HG02938 (cell line): ENCODE data around the gene PCDHGA10.
A peak's percentile ranks its signal among the peaks of the same experiment; 100 is the strongest.
"Not testable (repeated sequence)": the region's sequence is repeated elsewhere in the genome, so short reads cannot be mapped to it uniquely, and the experiment has no call there.

Experiments
- ATAC-seq: cut with Tn5 transposase; IDR thresholded peaks from one replicate; pipeline ENCODE4 v1.9.1; 2021; ENCODE audit warnings: mild to moderate bottlenecking, moderate library complexity; ENCODE audit not compliant: unreplicated experiment

PCDHGA10 gene

GRCh38 chr5:141412854-141413539 lies at the start of gene PCDHGA10:
Gene PCDHGA10, plus strand, starts transcription at chr5:141412987. Its CDS starts 189 bp downstream, at chr5:141413176.
- peak; percentile 74 for ATAC-seq

- ATAC-seq: no peak
Measured at GRCh38 chr5:141363952-141364660, 48.7 kb upstream of the PCDHGA10 start, which contains the start of gene PCDHGA5. Gene PCDHGA5, plus strand, starts transcription at chr5:141364162. Its CDS starts 169 bp downstream, at chr5:141364331.

GRCh38 chr5:141366016-141366896 lies 46.5 kb upstream of the PCDHGA10 start:
- ATAC-seq: no peak

GRCh38 chr5:141369994-141370848 lies 42.6 kb upstream of the PCDHGA10 start, which contains the start of gene PCDHGB3:
Gene PCDHGB3, plus strand, starts transcription at chr5:141370242. Its CDS starts 153 bp downstream, at chr5:141370395.
- ATAC-seq: peak; percentile 64

DNA sequence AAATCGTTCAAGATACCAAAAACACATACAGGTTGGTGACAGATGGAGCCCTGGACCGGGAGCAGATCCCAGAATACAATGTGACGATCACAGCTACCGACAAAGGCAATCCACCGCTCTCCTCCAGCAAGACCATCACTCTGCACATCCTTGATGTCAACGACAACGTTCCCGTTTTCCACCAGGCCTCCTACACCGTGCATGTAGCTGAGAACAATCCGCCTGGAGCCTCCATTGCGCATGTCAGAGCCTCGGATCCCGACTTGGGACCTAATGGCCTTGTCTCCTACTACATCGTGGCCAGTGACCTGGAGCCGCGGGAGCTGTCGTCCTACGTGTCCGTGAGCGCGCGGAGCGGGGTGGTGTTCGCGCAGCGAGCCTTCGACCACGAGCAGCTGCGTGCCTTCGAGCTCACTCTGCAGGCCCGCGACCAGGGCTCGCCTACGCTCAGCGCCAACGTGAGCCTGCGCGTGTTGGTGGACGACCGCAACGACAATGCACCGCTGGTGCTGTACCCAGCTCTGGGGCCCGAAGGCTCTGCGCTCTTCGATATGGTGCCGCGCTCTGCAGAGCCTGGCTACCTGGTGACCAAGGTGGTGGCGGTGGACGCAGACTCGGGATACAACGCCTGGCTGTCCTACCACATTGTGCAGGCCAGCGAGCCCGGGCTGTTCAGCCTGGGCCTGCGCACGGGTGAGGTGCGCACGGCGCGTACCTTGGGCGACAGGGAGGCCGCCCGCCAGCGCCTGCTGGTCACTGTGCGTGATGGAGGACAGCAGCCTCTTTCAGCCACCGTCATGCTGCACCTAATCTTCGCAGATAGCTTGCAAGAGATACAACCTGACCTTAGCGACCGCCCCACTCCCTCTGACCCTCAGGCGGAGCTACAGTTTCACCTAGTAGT lies 41.0 kb upstream of the PCDHGA10 start:
- no peak for ATAC-seq

DNA sequence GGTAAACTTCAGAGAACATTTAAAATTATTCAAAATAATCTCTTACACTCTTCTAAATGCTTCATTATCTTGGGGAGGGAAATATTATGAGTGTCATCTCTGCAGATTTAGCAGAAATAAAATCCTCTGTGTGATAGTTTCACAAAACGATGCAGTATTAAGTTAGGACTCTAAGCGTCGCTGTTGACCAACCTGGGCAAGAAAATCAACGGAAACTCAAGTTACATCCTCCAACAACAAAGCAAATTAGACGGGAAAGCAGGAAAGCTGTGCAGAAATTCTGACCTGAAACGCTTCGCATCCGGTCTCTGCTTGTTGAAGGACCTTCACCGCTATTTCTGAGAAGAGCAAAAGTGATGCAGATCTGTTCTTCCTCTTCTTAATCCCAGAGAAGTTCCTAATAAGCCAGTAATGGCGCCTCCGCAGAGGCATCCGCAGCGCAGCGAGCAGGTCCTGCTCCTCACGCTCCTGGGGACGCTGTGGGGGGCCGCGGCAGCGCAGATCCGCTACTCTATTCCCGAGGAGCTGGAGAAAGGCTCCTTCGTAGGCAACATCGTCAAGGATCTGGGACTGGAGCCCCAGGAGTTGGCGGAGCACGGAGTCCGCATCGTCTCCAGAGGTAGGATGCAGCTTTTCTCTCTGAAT lies 39.0 kb upstream of the PCDHGA10 start, which contains the start of gene PCDHGA6:
Gene PCDHGA6 (plus strand): TSS at position 219 of the 645 bp plus-strand sequence. CDS start 193 bp downstream, at position 412.
- no peak for ATAC-seq

DNA sequence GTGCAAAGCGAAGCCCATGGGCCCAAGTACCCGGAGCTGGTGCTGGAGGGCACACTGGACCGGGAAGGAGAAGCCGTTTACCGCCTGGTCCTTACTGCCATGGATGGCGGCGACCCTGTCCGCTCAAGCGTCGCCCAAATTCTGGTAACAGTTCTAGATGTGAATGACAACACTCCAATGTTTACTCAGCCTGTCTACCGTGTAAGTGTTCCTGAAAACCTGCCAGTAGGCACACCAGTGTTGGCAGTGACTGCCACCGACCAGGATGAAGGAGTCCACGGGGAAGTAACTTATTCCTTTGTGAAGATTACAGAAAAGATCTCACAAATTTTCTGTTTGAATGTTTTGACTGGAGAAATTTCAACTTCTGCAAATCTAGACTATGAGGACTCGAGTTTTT lies 38.2 kb upstream of the PCDHGA10 start:
- no peak for ATAC-seq

- not testable (repeated sequence) for ATAC-seq
Measured at GRCh38 chr5:141375444-141376155, 37.2 kb upstream of the PCDHGA10 start.

GRCh38 chr5:141382469-141383294 lies 30.1 kb upstream of the PCDHGA10 start, which contains the start of gene PCDHGA7:
Gene PCDHGA7, plus strand, starts transcription at chr5:141382742. Its CDS starts 158 bp downstream, at chr5:141382900.
- no peak for ATAC-seq

DNA sequence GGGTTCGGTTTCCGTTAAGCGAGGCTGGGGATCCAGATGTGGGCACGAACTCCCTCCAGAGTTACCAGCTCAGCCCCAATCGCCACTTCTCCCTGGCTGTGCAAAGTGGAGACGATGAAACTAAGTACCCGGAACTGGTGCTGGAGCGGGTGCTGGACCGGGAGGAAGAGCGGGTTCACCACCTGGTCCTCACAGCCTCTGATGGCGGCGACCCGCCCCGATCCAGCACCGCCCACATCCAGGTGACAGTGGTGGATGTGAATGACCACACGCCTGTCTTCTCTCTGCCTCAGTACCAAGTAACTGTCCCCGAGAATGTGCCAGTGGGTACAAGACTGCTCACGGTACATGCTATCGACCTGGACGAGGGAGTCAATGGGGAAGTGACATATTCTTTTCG lies 29.4 kb upstream of the PCDHGA10 start:
- ATAC-seq: no peak

DNA sequence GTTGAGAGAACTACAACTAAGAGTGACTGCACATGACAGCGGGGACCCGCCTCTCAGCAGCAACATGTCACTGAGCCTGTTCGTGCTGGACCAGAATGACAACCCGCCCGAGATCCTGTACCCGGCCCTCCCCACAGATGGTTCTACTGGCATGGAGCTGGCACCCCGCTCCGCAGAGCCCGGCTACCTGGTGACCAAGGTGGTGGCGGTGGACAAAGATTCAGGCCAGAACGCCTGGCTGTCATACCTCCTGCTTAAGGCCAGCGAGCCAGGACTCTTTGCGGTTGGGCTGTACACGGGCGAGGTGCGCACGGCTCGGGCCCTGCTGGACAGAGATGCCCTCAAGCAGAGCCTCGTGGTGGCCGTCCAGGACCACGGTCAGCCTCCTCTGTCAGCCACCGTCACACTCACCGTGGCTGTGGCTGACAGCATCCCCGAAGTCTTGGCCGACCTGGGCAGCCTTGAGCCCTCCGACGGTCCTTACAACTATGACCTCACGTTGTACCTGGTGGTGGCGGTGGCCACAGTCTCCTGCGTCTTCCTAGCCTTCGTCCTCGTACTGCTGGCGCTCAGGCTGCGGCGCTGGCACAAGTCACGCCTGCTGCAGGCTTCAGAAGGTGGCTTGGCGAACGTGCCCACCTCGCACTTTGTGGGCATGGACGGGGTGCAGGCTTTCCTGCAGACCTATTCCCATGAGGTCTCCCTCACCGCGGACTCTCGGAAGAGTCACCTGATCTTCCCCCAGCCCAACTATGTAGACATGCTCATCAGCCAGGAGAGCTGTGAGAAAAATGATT lies 28.1 kb upstream of the PCDHGA10 start:
- no peak for ATAC-seq

- not testable (repeated sequence) for ATAC-seq
Measured at GRCh38 chr5:141387557-141388311, 25.1 kb upstream of the PCDHGA10 start, which contains the start of gene PCDHGB4. Gene PCDHGB4, plus strand, starts transcription at chr5:141387698. Its CDS starts 187 bp downstream, at chr5:141387885.

DNA sequence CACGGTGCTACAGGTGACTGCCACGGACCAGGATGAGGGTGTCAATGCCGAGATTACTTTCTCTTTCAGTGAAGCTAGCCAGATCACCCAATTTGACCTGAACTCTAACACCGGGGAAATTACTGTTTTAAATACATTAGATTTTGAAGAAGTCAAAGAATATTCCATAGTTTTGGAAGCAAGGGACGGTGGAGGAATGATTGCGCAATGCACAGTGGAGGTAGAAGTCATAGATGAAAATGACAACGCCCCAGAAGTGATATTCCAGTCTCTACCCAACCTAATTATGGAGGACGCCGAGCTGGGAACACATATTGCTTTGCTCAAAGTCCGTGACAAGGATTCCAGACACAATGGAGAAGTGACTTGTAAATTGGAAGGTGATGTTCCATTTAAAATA lies 24.1 kb upstream of the PCDHGA10 start:
- no peak for ATAC-seq

GRCh38 chr5:141389153-141390042 lies 23.4 kb upstream of the PCDHGA10 start:
- ATAC-seq: no peak
